HG03159 (cell line): ENCODE measurements around the gene KIFAP3.
"Not testable (repeated sequence)": the region's sequence is repeated elsewhere in the genome, so short reads cannot be mapped to it uniquely, and the experiment has no call there.

ENCODE experiments used
- ATAC-seq: cut with Tn5 transposase; IDR thresholded peaks from one replicate; pipeline ENCODE4 v1.9.1; 2021; ENCODE audit warnings: mild to moderate bottlenecking, moderate library complexity; ENCODE audit not compliant: unreplicated experiment

Gene KIFAP3

GRCh38 chr1:170064821-170065220, 9.7 kb downstream of the KIFAP3 start:
- ATAC-seq, result no peak

GRCh38 chr1:170063109-170063826, 11.2 kb downstream of the KIFAP3 start:
- no peak for ATAC-seq

GRCh38 chr1:170061676-170062075, 12.8 kb downstream of the KIFAP3 start:
- not testable (repeated sequence) for ATAC-seq

GRCh38 chr1:170060015-170060520, 14.4 kb downstream of the KIFAP3 start:
- ATAC-seq, result not testable (repeated sequence)

- no peak for ATAC-seq
Observed at GRCh38 chr1:170049176-170049800, 25.2 kb downstream of the KIFAP3 start.

- ATAC-seq, result no peak
Observed at GRCh38 chr1:170048515-170048914, 26.0 kb downstream of the KIFAP3 start.

GRCh38 chr1:170044187-170044586, 30.3 kb downstream of the KIFAP3 start:
- no peak for ATAC-seq

- ATAC-seq, result no peak
Observed at GRCh38 chr1:170041423-170042192, 32.9 kb downstream of the KIFAP3 start.

GRCh38 chr1:170032531-170033280, 41.8 kb downstream of the KIFAP3 start:
- ATAC-seq, result no peak

GRCh38 chr1:170030212-170030611, 44.3 kb downstream of the KIFAP3 start:
- ATAC-seq, result no peak

- no peak for ATAC-seq
Observed at GRCh38 chr1:170027760-170028159, 46.7 kb downstream of the KIFAP3 start.

GRCh38 chr1:170020859-170021258, 53.6 kb downstream of the KIFAP3 start:
- ATAC-seq, result no peak

- no peak for ATAC-seq
Observed at GRCh38 chr1:170017478-170017877, 57.0 kb downstream of the KIFAP3 start.

- ATAC-seq, result no peak
Observed at GRCh38 chr1:170012920-170013319, 61.6 kb downstream of the KIFAP3 start.

GRCh38 chr1:170010443-170010842, 64.1 kb downstream of the KIFAP3 start:
- no peak for ATAC-seq

GRCh38 chr1:170009551-170009950, 64.9 kb downstream of the KIFAP3 start:
- ATAC-seq, result no peak

- not testable (repeated sequence) for ATAC-seq
Observed at GRCh38 chr1:170008745-170009144, 65.8 kb downstream of the KIFAP3 start.

GRCh38 chr1:170003270-170003835, 71.1 kb downstream of the KIFAP3 start:
- ATAC-seq, result not testable (repeated sequence)

GRCh38 chr1:170001266-170001665, 73.2 kb downstream of the KIFAP3 start:
- no peak for ATAC-seq

GRCh38 chr1:169999761-170000160, 74.7 kb downstream of the KIFAP3 start:
- no peak for ATAC-seq
